Measurements from ENCODE around the gene SF3B3. TPM values are rescaled to one million over a fixed set of nuclear protein-coding genes. Genes with fewer than 3 reads are reported as not detected.

SF3B3 gene
- total RNA-seq, 1 experiment from 2014 or later: 133 TPM

- Histone ChIP-seq H3K36me3 (ENCODE audit: low read depth, low read length) (peaks cover 55% of the 10 kb centered on the region), H4K20me1 (ENCODE audit: low read length) (no peaks in the 10 kb centered on the region; the same call in 1 of the 2 replicates)
- intact Hi-C loops (cut with micrococcal nuclease): loop anchor here (2.0 kb wide), 1 partner anchor 43 kb away; no protein-coding TSS in a partner anchor
These were observed 48.0 kb downstream of the SF3B3 start for GRCh38 chr16:70571623-70572022.

GRCh38 chr16:70572050-70572925 is 48.7 kb downstream of the SF3B3 start:
- Histone ChIP-seq H2AFZ (ENCODE audit: low read length) (no peak overlapping the region), H3K36me3 (ENCODE audit: low read depth, low read length) (peaks cover 48% of the 10 kb centered on the region), H3K9ac (ENCODE audit: low read length) (no peak overlapping the region), H3K27ac (ENCODE audit: low read length) (no peak overlapping the region), H4K20me1 (ENCODE audit: low read length) (no peaks in the 10 kb centered on the region; the same call in 1 of the 2 replicates), H3K4me3 (ENCODE audit: low read length) (no peak overlapping the region), H3F3A (ENCODE audit: low read length, unreplicated experiment) (no peaks in the 10 kb centered on the region), H3K4me2 (ENCODE audit: low read length) (no peak overlapping the region), H3K27me3 (ENCODE audit: low read length) (no peaks in the 10 kb centered on the region), H3K9me2 (replicated peaks; ENCODE audit: low read length) (no peaks in the 10 kb centered on the region), H3K4me1 (ENCODE audit: insufficient read depth, low read length) (peaks cover 4% of the 10 kb centered on the region; the same call in 1 of the 2 replicates), H3K79me2 (ENCODE audit: low read length) (no peaks in the 10 kb centered on the region), H3K9me3 (ENCODE audit: low read length) (no peaks in the 10 kb centered on the region)
- TF ChIP-seq CTCF (conservative IDR thresholded peaks at IDR 0.05; ENCODE audit: low read depth, low read length) (no peak), EZH2phosphoT487 (IDR thresholded peaks at IDR 0.05; ENCODE audit: borderline replicate concordance, low read length) (no peak), EZH2 (IDR thresholded peaks at IDR 0.05; ENCODE audit: low read length, unreplicated experiment) (no peak)
- CTCF ChIA-PET: no interaction called here
- POLR2A ChIA-PET (ENCODE audit: unreplicated experiment): no interaction called here
- DNase-seq: no peak
- no peak for ATAC-seq
- BruUV-seq (replicated peaks): no TSS peak
- intact Hi-C loops (cut with micrococcal nuclease): no loop called here

More at GRCh38 chr16:70571623-70572022, 48.0 kb downstream of the SF3B3 start:
- H3K9me3 ChIP-seq (ENCODE audit: low read length): no peaks in the 10 kb centered on the region
- no peak for ATAC-seq
- no peaks in the 10 kb centered on the region for H3K27me3 ChIP-seq (ENCODE audit: low read length)
- TF ChIP-seq CTCF (conservative IDR thresholded peaks at IDR 0.05; ENCODE audit: low read depth, low read length) (no peak), EZH2 (IDR thresholded peaks at IDR 0.05; ENCODE audit: low read length, unreplicated experiment) (no peak), EZH2phosphoT487 (IDR thresholded peaks at IDR 0.05; ENCODE audit: borderline replicate concordance, low read length) (no peak)
- ChIA-PET POLR2A (ENCODE audit: unreplicated experiment) (no interaction called here), CTCF (no interaction called here)
- no peaks in the 10 kb centered on the region for H3F3A ChIP-seq (ENCODE audit: low read length, unreplicated experiment)
- H3K9ac ChIP-seq (ENCODE audit: low read length): no peak overlapping the region
- H3K4me2 ChIP-seq (ENCODE audit: low read length): no peak overlapping the region
- no peaks in the 10 kb centered on the region for H3K9me2 ChIP-seq (replicated peaks; ENCODE audit: low read length)
- H3K79me2 ChIP-seq (ENCODE audit: low read length): no peaks in the 10 kb centered on the region
- H3K27ac ChIP-seq (ENCODE audit: low read length): no peak overlapping the region
- DNase-seq: no peak
- H3K4me1 ChIP-seq (ENCODE audit: insufficient read depth, low read length): no peaks in the 10 kb centered on the region
- H3K4me3 ChIP-seq (ENCODE audit: low read length): no peak overlapping the region
- H2AFZ ChIP-seq (ENCODE audit: low read length): no peak overlapping the region
- no TSS peak for BruUV-seq (replicated peaks)

GRCh38 chr16:70572926-70573270 is 49.3 kb downstream of the SF3B3 start:
- Histone ChIP-seq H3K9ac (ENCODE audit: low read length) (no peak overlapping the region), H2AFZ (ENCODE audit: low read length) (no peak overlapping the region), H3K79me2 (ENCODE audit: low read length) (no peaks in the 10 kb centered on the region), H3F3A (ENCODE audit: low read length, unreplicated experiment) (no peaks in the 10 kb centered on the region), H3K9me2 (replicated peaks; ENCODE audit: low read length) (no peaks in the 10 kb centered on the region), H3K4me1 (ENCODE audit: insufficient read depth, low read length) (peaks cover 6% of the 10 kb centered on the region; the same call in 1 of the 2 replicates), H3K27ac (ENCODE audit: low read length) (no peak overlapping the region), H3K36me3 (ENCODE audit: low read depth, low read length) (peaks cover 47% of the 10 kb centered on the region), H3K4me2 (ENCODE audit: low read length) (no peak overlapping the region), H3K4me3 (ENCODE audit: low read length) (no peak overlapping the region), H3K9me3 (ENCODE audit: low read length) (no peaks in the 10 kb centered on the region), H3K27me3 (ENCODE audit: low read length) (no peaks in the 10 kb centered on the region), H4K20me1 (ENCODE audit: low read length) (no peaks in the 10 kb centered on the region; the same call in 1 of the 2 replicates)
- DNase-seq (no peak), ATAC-seq (no peak)
- intact Hi-C loops (cut with micrococcal nuclease): no loop called here
- ChIA-PET CTCF (no interaction called here), POLR2A (ENCODE audit: unreplicated experiment) (no interaction called here)
- BruUV-seq (replicated peaks): no TSS peak
- TF ChIP-seq CTCF (conservative IDR thresholded peaks at IDR 0.05; ENCODE audit: low read depth, low read length): no peak
- TF ChIP-seq EZH2phosphoT487 (IDR thresholded peaks at IDR 0.05; ENCODE audit: borderline replicate concordance, low read length): no peak
- TF ChIP-seq EZH2 (IDR thresholded peaks at IDR 0.05; ENCODE audit: low read length, unreplicated experiment): no peak

Data from PC-3 (cell line).